ENCODE measurements around the gene TBX18. TPM values are rescaled to one million over a fixed set of nuclear protein-coding genes. Genes with fewer than 3 reads are reported as not detected.

The TBX18 gene
- total RNA-seq, 4 donors from 2014 or later = 30.2 to 63.7 (median 41.0) TPM

GRCh38 chr6:84667252-84668213, 96.9 kb downstream of the TBX18 start:
- Histone ChIP-seq H3K4me1 (no peaks in the 10 kb centered on the region), H3K9me3 (no peaks in the 10 kb centered on the region), H3K36me3 (no peaks in the 10 kb centered on the region), H3K27ac (no peak overlapping the region), H3K4me3 (no peak overlapping the region), H3K27me3 (no peaks in the 10 kb centered on the region)
- no peak for DNase-seq (ENCODE audit: low spot score in 2 of 2)
- WGBS, 2 donors = 82 to 83% methylated on average over 5 of the region's 5 CpGs
- no peak for TF ChIP-seq POLR2A (IDR thresholded peaks at IDR 0.05)
- no peak for TF ChIP-seq CTCF (IDR thresholded peaks at IDR 0.05)
- TF ChIP-seq EP300 (IDR thresholded peaks at IDR 0.05) = no peak

GRCh38 chr6:84665401-84665800, 99.0 kb downstream of the TBX18 start:
- Histone ChIP-seq H3K27me3 (no peaks in the 10 kb centered on the region), H3K27ac (no peak overlapping the region), H3K4me1 (no peaks in the 10 kb centered on the region), H3K4me3 (no peak overlapping the region), H3K36me3 (no peaks in the 10 kb centered on the region), H3K9me3 (no peaks in the 10 kb centered on the region)
- TF ChIP-seq EP300 (IDR thresholded peaks at IDR 0.05) = no peak
- TF ChIP-seq POLR2A (IDR thresholded peaks at IDR 0.05) = no peak
- no peak for TF ChIP-seq CTCF (IDR thresholded peaks at IDR 0.05)
- DNase-seq (ENCODE audit: low spot score in 2 of 2) = no peak
- WGBS, 2 donors = 91 to 95% methylated on average over 4 of the region's 4 CpGs

GRCh38 chr6:84663866-84664265, 100.5 kb downstream of the TBX18 start:
- no peaks in the 10 kb centered on the region for H3K9me3 ChIP-seq
- no peak overlapping the region for H3K27ac ChIP-seq
- H3K36me3 ChIP-seq = no peaks in the 10 kb centered on the region
- TF ChIP-seq EP300 (IDR thresholded peaks at IDR 0.05) = no peak
- TF ChIP-seq CTCF (IDR thresholded peaks at IDR 0.05) = no peak
- no peak for TF ChIP-seq POLR2A (IDR thresholded peaks at IDR 0.05)
- H3K27me3 ChIP-seq = no peaks in the 10 kb centered on the region
- no peak overlapping the region for H3K4me3 ChIP-seq
- H3K4me1 ChIP-seq = no peaks in the 10 kb centered on the region
- 47 to 50% methylated on average over 2 of the region's 2 CpGs for whole genome bisulfite sequencing, 2 donors
- DNase-seq (ENCODE audit: low spot score in 2 of 2) = no peak

GRCh38 chr6:84657486-84657885, 106.9 kb downstream of the TBX18 start:
- no peaks in the 10 kb centered on the region for H3K9me3 ChIP-seq
- WGBS, 2 donors = 80 to 85% methylated on average over 2 of the region's 2 CpGs
- TF ChIP-seq POLR2A (IDR thresholded peaks at IDR 0.05) (no peak), CTCF (IDR thresholded peaks at IDR 0.05) (no peak)
- no peak overlapping the region for H3K27ac ChIP-seq
- no peaks in the 10 kb centered on the region for H3K4me1 ChIP-seq
- no peaks in the 10 kb centered on the region for H3K36me3 ChIP-seq
- H3K4me3 ChIP-seq = no peak overlapping the region
- no peaks in the 10 kb centered on the region for H3K27me3 ChIP-seq
- DNase-seq (ENCODE audit: low spot score in 2 of 2) = no peak

GRCh38 chr6:84657025-84657424, 107.4 kb downstream of the TBX18 start:
- TF ChIP-seq POLR2A (IDR thresholded peaks at IDR 0.05) (no peak), EP300 (IDR thresholded peaks at IDR 0.05) (no peak), CTCF (IDR thresholded peaks at IDR 0.05) (no peak)
- Histone ChIP-seq H3K27ac (no peak overlapping the region), H3K27me3 (no peaks in the 10 kb centered on the region), H3K4me3 (no peak overlapping the region), H3K36me3 (no peaks in the 10 kb centered on the region), H3K9me3 (no peaks in the 10 kb centered on the region), H3K4me1 (no peaks in the 10 kb centered on the region)
- WGBS, 2 donors = 62 to 72% methylated on average over 2 of the region's 2 CpGs
- DNase-seq (ENCODE audit: low spot score in 2 of 2) = no peak
